Osteocyte (in vitro differentiated cells): ENCODE measurements around the gene SHC2. TPM values are rescaled to one million over a fixed set of nuclear protein-coding genes. Genes with fewer than 3 reads are reported as not detected.
A peak's percentile ranks its signal among the peaks of the same experiment; 100 is the strongest.

ENCODE experiments used
- DNase-seq: peaks from one replicate; pipeline ENCODE4 v3.0.0; 2021; ENCODE audit warnings: mixed read lengths; ENCODE audit not compliant: unreplicated experiment; ENCODE audit errors: extremely low spot score
- H3K27ac Mint-ChIP-seq: one replicate; pipeline ENCODE4 v1.8.0; 2021; ENCODE audit warnings: mild to moderate bottlenecking, mixed read lengths; ENCODE audit not compliant: unreplicated experiment
- H3K27me3 Mint-ChIP-seq: one replicate; pipeline ENCODE4 v1.8.0; 2021; ENCODE audit warnings: mixed read lengths; ENCODE audit not compliant: unreplicated experiment
- H3K36me3 Mint-ChIP-seq: one replicate; pipeline ENCODE4 v1.8.0; 2021; ENCODE audit warnings: mixed read lengths; ENCODE audit not compliant: unreplicated experiment
- H3K4me1 Mint-ChIP-seq: one replicate; pipeline ENCODE4 v1.8.0; 2021; ENCODE audit warnings: mixed read lengths; ENCODE audit not compliant: unreplicated experiment
- H3K4me3 Mint-ChIP-seq: one replicate; pipeline ENCODE4 v1.8.0; 2021; ENCODE audit warnings: mild to moderate bottlenecking, moderate library complexity, mixed read lengths; ENCODE audit not compliant: unreplicated experiment
- H3K9me3 Mint-ChIP-seq: one replicate; pipeline ENCODE4 v1.8.0; 2021; ENCODE audit warnings: mixed read lengths; ENCODE audit not compliant: unreplicated experiment
- total RNA-seq: library from RNA; stranded (reverse); gene quantifications from 2 replicates; pipeline ENCODE4 v1.2.1, GENCODE V29; 2021
- TF ChIP-seq, protein P1 (sequence below): fragments of 200-600 bp; sonication (generic); IDR thresholded peaks from 2 replicates; pipeline ENCODE4 v1.5.0; 2021; ENCODE audit warnings: antibody characterized with exemption, mild to moderate bottlenecking, moderate library complexity

SHC2 gene
- total RNA-seq, 1 donor from 2014 or later, result 61.7 TPM

DNA sequence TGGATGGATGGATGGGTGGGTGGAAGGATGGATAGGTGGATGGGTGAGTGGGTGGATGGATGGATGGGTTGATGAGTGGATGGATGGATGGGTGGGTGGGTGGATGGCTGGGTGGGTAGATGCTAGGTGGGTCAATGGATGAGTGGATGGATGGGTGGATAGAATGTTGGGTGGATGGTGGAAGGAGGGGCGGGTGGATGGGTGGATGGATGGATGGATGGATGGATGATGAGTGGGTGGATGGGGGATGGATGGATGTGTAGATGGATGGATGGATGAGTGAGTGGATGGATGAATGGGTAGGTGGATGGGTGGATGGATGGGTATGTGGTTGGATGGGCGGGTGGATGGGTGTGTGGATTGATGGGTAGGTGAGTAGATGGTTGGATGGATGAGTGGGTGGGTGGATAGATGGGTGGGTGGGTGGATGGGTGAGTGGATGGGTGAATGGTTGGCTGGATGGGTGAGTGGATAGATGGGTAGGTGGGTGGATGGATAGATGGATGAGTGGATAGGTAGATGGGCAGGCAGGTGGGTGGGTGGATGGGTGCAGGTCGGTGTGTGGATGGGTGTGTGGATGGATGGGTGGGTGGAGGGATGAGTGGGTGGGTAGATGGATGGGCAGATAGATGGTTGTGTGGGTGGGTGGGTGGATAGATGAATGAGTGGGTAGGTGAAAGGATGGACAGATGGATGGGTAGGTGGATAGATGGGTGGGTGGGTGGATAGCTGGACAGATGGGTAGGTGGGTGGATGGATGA is 4.4 kb upstream of the SHC2 start:
- Mint-ChIP-seq H3K4me3 (no peak overlapping the region), H3K4me1 (peaks cover 4% of the 10 kb centered on the region), H3K27ac (no peak overlapping the region), H3K9me3 (no peaks in the 10 kb centered on the region), H3K27me3 (no peaks in the 10 kb centered on the region), H3K36me3 (no peaks in the 10 kb centered on the region)
- TF ChIP-seq, protein P1, sequence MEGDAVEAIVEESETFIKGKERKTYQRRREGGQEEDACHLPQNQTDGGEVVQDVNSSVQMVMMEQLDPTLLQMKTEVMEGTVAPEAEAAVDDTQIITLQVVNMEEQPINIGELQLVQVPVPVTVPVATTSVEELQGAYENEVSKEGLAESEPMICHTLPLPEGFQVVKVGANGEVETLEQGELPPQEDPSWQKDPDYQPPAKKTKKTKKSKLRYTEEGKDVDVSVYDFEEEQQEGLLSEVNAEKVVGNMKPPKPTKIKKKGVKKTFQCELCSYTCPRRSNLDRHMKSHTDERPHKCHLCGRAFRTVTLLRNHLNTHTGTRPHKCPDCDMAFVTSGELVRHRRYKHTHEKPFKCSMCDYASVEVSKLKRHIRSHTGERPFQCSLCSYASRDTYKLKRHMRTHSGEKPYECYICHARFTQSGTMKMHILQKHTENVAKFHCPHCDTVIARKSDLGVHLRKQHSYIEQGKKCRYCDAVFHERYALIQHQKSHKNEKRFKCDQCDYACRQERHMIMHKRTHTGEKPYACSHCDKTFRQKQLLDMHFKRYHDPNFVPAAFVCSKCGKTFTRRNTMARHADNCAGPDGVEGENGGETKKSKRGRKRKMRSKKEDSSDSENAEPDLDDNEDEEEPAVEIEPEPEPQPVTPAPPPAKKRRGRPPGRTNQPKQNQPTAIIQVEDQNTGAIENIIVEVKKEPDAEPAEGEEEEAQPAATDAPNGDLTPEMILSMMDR, result no peak
- no peak for DNase-seq

DNA sequence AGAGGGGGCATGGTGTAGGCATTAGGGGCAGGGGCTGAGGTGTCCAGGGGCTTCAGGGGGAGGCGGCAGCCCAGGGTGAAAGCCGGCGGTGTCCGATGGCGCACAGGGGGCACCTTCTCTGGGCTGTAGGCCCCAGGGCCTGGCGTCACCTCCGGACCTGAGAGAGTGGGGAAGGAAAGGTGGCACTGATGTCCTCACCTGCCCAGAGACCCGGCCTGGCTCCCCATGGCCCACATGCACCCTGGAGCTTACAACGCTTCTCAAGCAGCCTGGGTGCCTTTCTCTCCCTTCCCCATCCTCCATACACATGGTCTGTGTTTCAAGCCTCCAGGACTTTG is 3.3 kb upstream of the SHC2 start:
- no peak for DNase-seq
- no peaks in the 10 kb centered on the region for H3K36me3 Mint-ChIP-seq
- H3K9me3 Mint-ChIP-seq, result no peaks in the 10 kb centered on the region
- H3K4me3 Mint-ChIP-seq, result no peak overlapping the region
- no peak overlapping the region for H3K27ac Mint-ChIP-seq
- peaks cover 9% of the 10 kb centered on the region for H3K4me1 Mint-ChIP-seq
- no peaks in the 10 kb centered on the region for H3K27me3 Mint-ChIP-seq
- TF ChIP-seq, protein P1, result no peak

DNA sequence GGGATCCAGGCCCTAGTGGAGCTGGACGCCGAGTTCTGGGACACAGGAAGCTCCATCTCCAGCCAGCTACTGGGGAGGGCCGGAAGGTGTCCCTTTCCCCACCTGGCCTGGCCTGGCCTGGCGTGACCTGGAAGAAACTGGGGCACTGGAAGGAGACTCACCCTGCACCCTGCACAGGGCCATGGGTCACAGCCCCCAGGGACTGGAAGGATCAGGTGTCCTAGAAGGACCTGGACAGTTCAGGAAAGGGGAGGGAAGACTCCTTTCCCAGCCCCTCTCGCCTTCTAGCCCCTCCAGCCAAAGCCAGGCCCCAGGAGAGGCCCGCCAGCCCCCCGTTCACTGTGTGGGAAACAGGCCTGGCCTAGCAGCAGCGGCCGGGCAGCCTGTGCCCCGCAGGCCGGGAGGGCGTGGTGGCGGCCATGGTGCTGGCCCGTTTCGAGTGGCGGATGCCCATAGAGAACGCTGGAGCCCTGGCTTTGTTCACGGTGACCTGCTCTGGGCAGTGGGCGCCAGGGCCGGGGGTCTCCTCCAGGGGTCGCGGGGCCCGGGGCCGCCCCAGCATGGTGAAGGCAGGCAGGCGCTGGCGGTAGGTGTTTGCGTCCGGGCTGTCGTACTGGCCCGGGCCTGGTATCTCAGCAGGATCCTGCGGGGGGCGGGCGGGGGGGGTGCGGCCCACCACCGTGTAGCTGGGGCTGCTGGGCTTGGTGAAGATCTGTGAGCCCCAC is 2.8 kb upstream of the SHC2 start:
- Mint-ChIP-seq H3K9me3 (no peaks in the 10 kb centered on the region), H3K4me3 (no peak overlapping the region), H3K36me3 (no peaks in the 10 kb centered on the region), H3K27ac (no peak overlapping the region), H3K27me3 (no peaks in the 10 kb centered on the region), H3K4me1 (peaks cover 9% of the 10 kb centered on the region)
- TF ChIP-seq, protein P1, result no peak
- DNase-seq, result no peak

DNA sequence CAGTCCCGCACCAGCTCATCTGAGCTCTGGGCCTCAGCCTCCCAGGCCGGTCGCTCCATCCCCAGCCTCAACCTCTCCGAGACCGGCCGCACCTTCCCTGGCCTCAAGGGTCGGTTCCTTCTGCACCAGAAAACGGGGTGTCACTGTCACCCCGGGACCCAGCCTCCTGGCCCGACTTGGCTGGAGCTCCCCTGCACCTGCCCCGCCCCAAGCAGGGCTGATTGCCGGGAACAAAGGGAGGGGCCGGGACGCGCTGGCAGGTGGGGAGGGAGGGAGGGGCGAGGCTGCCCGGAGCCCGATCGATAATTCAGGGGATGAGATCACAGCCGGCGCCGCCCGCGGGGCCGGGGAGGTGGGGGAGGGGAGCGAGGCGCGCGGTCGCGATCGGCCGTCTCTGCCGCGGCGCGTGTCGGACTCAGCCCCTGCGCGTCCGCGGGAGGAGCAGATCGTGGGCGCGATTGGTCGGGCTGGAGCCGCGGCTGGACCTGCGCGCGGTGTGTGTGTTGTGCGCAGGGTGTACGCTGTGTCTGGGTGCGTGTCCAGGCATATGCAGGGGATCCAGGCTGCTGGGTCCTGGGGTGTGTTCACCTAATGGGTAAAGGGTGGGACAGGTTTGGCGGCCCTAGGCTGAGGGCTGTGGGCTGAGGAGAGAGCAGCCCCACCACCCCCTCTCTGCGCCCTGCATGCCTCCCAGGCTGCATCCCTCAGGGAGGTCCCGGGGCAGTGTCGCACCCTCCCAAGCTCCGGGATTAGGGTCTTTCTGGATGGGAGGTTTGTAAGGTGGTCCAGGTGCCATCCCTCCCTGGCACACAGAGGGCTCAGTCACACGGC is 1.1 kb upstream of the SHC2 start:
- Mint-ChIP-seq H3K27ac (no peak overlapping the region), H3K36me3 (no peaks in the 10 kb centered on the region), H3K9me3 (no peaks in the 10 kb centered on the region), H3K4me3 (peak overlapping the region; percentile 71), H3K4me1 (peaks cover 9% of the 10 kb centered on the region), H3K27me3 (no peaks in the 10 kb centered on the region)
- TF ChIP-seq, protein P1, result no peak
- DNase-seq, result no peak
